Heart right ventricle (tissue), 16 donors: Measurements from ENCODE around the gene TYK2. TPM values are rescaled to one million over a fixed set of nuclear protein-coding genes. Genes with fewer than 3 reads are reported as not detected.
"Not testable (repeated sequence)": the region's sequence is repeated elsewhere in the genome, so short reads cannot be mapped to it uniquely, and the experiment has no call there.

ENCODE experiments used
- ATAC-seq, 8 donors: fragments of 200-7000 bp; cut with Tn5 transposase; one replicate each; pipeline ENCODE4 v1.9.1; 2020; ENCODE audit warnings: mild to moderate bottlenecking in 8 of 8, moderate library complexity in 8 of 8, moderate number of reproducible peaks in 1 of 8
- DNase-seq, 2 donors: peaks; one replicate each; pipeline ENCODE4 v3.0.0-alpha.2; 2020
- H3K27ac ChIP-seq, 10 donors: fragments of 200-600 bp; sonication (generic) in 2 of 10; one replicate each; pipeline versions ENCODE4 v1.5.0 to v1.8.0; 2020 to 2022; ENCODE audit warnings: mild to moderate bottlenecking in 3 of 10
- H3K27me3 ChIP-seq, 7 donors: fragments of 200-600 bp; one replicate each; pipeline ENCODE4 v1.8.0; 2021 to 2022; ENCODE audit warnings: mild to moderate bottlenecking in 2 of 7
- H3K36me3 ChIP-seq, 9 donors: fragments of 200-600 bp; sonication (generic) in 1 of 9; one replicate each; pipeline versions ENCODE4 v1.5.0 to v1.8.0; 2020 to 2022; ENCODE audit warnings: mild to moderate bottlenecking in 2 of 9
- H3K4me1 ChIP-seq, 9 donors: fragments of 200-600 bp; sonication (generic) in 1 of 9; one replicate each; pipeline versions ENCODE4 v1.5.0 to v1.8.0; 2020 to 2022; ENCODE audit warnings: mild to moderate bottlenecking in 4 of 9
- H3K4me3 ChIP-seq, 10 donors: fragments of 200-600 bp; sonication (generic) in 2 of 10; one replicate each; pipeline versions ENCODE4 v1.5.0 to v1.8.0; 2020 to 2022; ENCODE audit warnings: mild to moderate bottlenecking in 7 of 10, moderate library complexity in 2 of 10
- H3K9me3 ChIP-seq, 11 donors: fragments of 200-600 bp in 10 of 11; sonication (generic) in 2 of 11; one replicate each; pipeline versions ENCODE4 v1.5.0 to v1.8.0; 2013 to 2022; ENCODE audit warnings: mild to moderate bottlenecking in 2 of 11, control low read depth in 1 of 11, moderate library complexity in 1 of 11
- CTCF ChIP-seq, 9 donors: fragments of 200-600 bp; sonication (generic) in 2 of 9; IDR thresholded peaks; one replicate each; pipeline versions ENCODE4 v1.5.0 to v1.8.0; 2021 to 2022; ENCODE audit warnings: antibody characterized with exemption in 9 of 9, mild to moderate bottlenecking in 5 of 9, moderate library complexity in 1 of 9
- WGBS, 2 donors: extraction: QIAGEN DNeasy Blood & Tissue Kit; methylation state at CpG; one replicate each; pipeline ENCODE4 v1.1.7; 2013; ENCODE audit warnings: inconsistent platforms in 1 of 2; 5-methylcytosine and 5-hydroxymethylcytosine counted together
- intact Hi-C, 10 donors: fragments of 100-400 bp; cut with DNase I; formaldehyde crosslinking; loops; one replicate each; pipeline versions ENCODE4 v1.11.1 to v1.14.2; 2022
- polyA plus RNA-seq, 2 donors: library from polyadenylated mRNA; stranded (reverse); fragments of 200-250 nt; gene quantifications; one replicate each; pipeline ENCODE4 v1.2.3, GENCODE V29; 2013
- total RNA-seq, 10 donors: library from RNA; stranded (reverse); fragmentation: NEBNext Ultra II Directional in 3 of 10; extraction: Animal tissue kit (Norgen Biotek cat#: 25700) in 3 of 10; gene quantifications; one replicate each; pipeline versions ENCODE4 v1.2.1 to v1.2.4, GENCODE V29; 2021 to 2023
- donor health status: Arrhythmogenic right ventricular cardiomyopathy.
- donor health status: ischemic (EF 13 %, LVEDD 7.1; RV severe dilation, severe dysfunction).
- donor health status: healthy with polysubstance abuse.
- donor health status: DM: no; HTN: yes; CAD: no.
- donor health status: DM: no; HTN: no; CAD: no.
- donor health status: ischemic (EF 25% LVEDD 6.9; RV normal size, moderate dysfunction).
- donor health status: ischemic (EF 25% LVEDD 5.7; RV mildly dilated, moderate dysfunction).
- donor health status: healthy.
- donor health status: DM: yes; HTN: yes; CAD: no.
- donor health status: Ischemic cardiomyopathy.
- donor health status: ischemic (EF 35%, LVEDD 5.7; RV mildly dilated, moderate dysfunction).
- donor health status: nonischemic (EF 11% LVEDD 7.7; RV severe dilation, severe dysfunction).
- donor health status: DM: yes; HTN: yes; CAD: no.
- donor health status: PGD.
- donor health status: ischemic (EF 29% LVEDD 5.4; RV normal size, mild dysfunction).
- donor health status: nonischemic (EF 23%, LVEDD 6.1; RV moderate dilation, normal function).

Gene TYK2
- total and polyA plus RNA-seq, 12 donors: 37.0 to 182 (median 57.8) TPM

- ATAC-seq: no peak
- Histone ChIP-seq H3K4me3 (peak overlapping the region in 1 of 10 donors; percentile 55), H3K27ac (peak overlapping the region in 2 of 10 donors; percentile 52 to 86), H3K36me3 (peaks cover 0 to 14% (median 0%) of the 10 kb centered on the region in 9 donors), H3K4me1 (peaks cover 0 to 43% (median 16%) of the 10 kb centered on the region in 9 donors), H3K27me3 (no peaks in the 10 kb centered on the region), H3K9me3 (no peaks in the 10 kb centered on the region)
- no peak for TF ChIP-seq CTCF (IDR thresholded peaks at IDR 0.05)
- DNase-seq: no peak
- intact Hi-C loops: loop anchor here in 3 of 10 donors (5.0 to 10.0 kb wide), 2 partner anchors 38 to 64 kb away; partner anchors contain the start of gene ICAM1 (in 2 of the 3)
- WGBS, 2 donors: 88% methylated on average over 6 of the region's 6 CpGs
These were observed 41.4 kb downstream of the TYK2 start for GRCh38 chr19:10338940-10339339.

- H3K4me3 ChIP-seq, ATAC-seq, H3K27ac ChIP-seq, H3K9me3 ChIP-seq, DNase-seq, H3K27me3 ChIP-seq: not testable (repeated sequence)
- WGBS, 2 donors: 96% methylated on average over 9 of the region's 9 CpGs
- intact Hi-C loops: loop anchor here in 3 of 10 donors (5.0 to 10.0 kb wide), 2 partner anchors 41 to 62 kb away; partner anchors contain the start of gene ICAM1 (in 2 of the 3)
- Histone ChIP-seq H3K4me1 (peaks cover 4 to 58% (median 32%) of the 10 kb centered on the region in 9 donors), H3K36me3 (peaks cover 0 to 20% (median 0%) of the 10 kb centered on the region in 9 donors)
These were observed 43.6 kb downstream of the TYK2 start for GRCh38 chr19:10336725-10337124.

- peak in 1 of 8 donors; percentile 23 for ATAC-seq
- H3K27me3 ChIP-seq: no peaks in the 10 kb centered on the region
- no peaks in the 10 kb centered on the region for H3K9me3 ChIP-seq
- intact Hi-C loops: loop anchor here in 5 of 10 donors (2.0 to 10.0 kb wide), 4 partner anchors 17 to 61 kb away; partner anchors contain the start of genes ICAM1 (in 2 of the 5) and TYK2 (in 1 of the 5)
- H3K27ac ChIP-seq: peak overlapping the region in 9 of 10 donors; percentile 47 to 96 (median 73)
- peaks cover 0 to 22% (median 1%) of the 10 kb centered on the region in 9 donors for H3K36me3 ChIP-seq
- peak in 1 of 2 donors; percentile 58 for DNase-seq
- H3K4me3 ChIP-seq: peak overlapping the region in 7 of 10 donors; percentile 73 to 94 (median 78)
- TF ChIP-seq CTCF (IDR thresholded peaks at IDR 0.05): no peak
- 47 to 59% methylated on average over 26 of the region's 26 CpGs for WGBS, 2 donors
- H3K4me1 ChIP-seq: peaks cover 4 to 62% (median 35%) of the 10 kb centered on the region in 9 donors
These were observed 44.9 kb downstream of the TYK2 start for GRCh38 chr19:10335352-10335985.

GRCh38 chr19:10334588-10335351 is 45.6 kb downstream of the TYK2 start:
- Histone ChIP-seq H3K4me1 (peaks cover 4 to 58% (median 31%) of the 10 kb centered on the region in 9 donors), H3K9me3 (no peaks in the 10 kb centered on the region), H3K27ac (peak overlapping the region in 9 of 10 donors; percentile 64 to 96 (median 84)), H3K36me3 (peaks cover 0 to 29% (median 8%) of the 10 kb centered on the region in 9 donors), H3K27me3 (no peaks in the 10 kb centered on the region), H3K4me3 (peak overlapping the region; percentile 16 to 94 (median 76))
- peak in 4 of 9 donors; percentile 9 to 32 (median 30) for TF ChIP-seq CTCF (IDR thresholded peaks at IDR 0.05)
- ATAC-seq (peak; percentile 86 to 93 (median 90)), DNase-seq (peak; percentile 96)
- intact Hi-C loops: loop anchor here in 7 of 10 donors (2.0 to 10.0 kb wide), 9 partner anchors 18 to 67 kb away; partner anchors contain the start of genes ICAM1 (in 5 of the 7), TYK2 (in 3 of the 7), ICAM4 (in 1 of the 7) and ICAM5 (in 1 of the 7)
- 8% methylated on average over 59 of the region's 59 CpGs for WGBS, 2 donors
